Renal cortex interstitium (tissue), 15 donors: ENCODE measurements around the gene PTCD3. TPM values are rescaled to one million over a fixed set of nuclear protein-coding genes. Genes with fewer than 3 reads are reported as not detected.
A peak's percentile ranks its signal among the peaks of the same experiment; 100 is the strongest.

Source experiments
- DNase-seq, 11 donors: peaks; one replicate each; pipeline ENCODE4 v3.0.0-alpha.2; 2013; ENCODE audit warnings: low read depth in 9 of 11, low spot score in 4 of 11; ENCODE audit errors: extremely low read depth in 1 of 11
- long read RNA-seq, 16 experiments: transcript quantifications; one replicate each; lab custom pipeline, GENCODE V29; 2026
- polyA plus RNA-seq, 3 donors: library from polyadenylated mRNA; unstranded; fragments of 120-200 nt; gene quantifications; one replicate each; pipeline ENCODE4 v1.2.1, GENCODE V29; 2013; ENCODE audit not compliant: insufficient read length in 3 of 3

The PTCD3 gene
- 100 to 1,000 TPM; 117 to 155 (median 139) TPM for polyA plus RNA-seq
- long read RNA-seq, donor 1, full-length matches to known transcripts = 1 of 12 reads
- long read RNA-seq, donor 1, partial matches to known transcripts = 11 of 12 reads
- long read RNA-seq, donor 1, other reads (novel, unspliced or antisense) = 0 of 12 reads
- long read RNA-seq, donor 2, full-length matches to known transcripts = 3 of 27 reads
- long read RNA-seq, donor 2, partial matches to known transcripts = 24 of 27 reads
- long read RNA-seq, donor 2, other reads (novel, unspliced or antisense) = 0 of 27 reads
- long read RNA-seq, donor 3, full-length matches to known transcripts = 8 of 179 reads
- long read RNA-seq, donor 3, partial matches to known transcripts = 154 of 179 reads
- long read RNA-seq, donor 3, other reads (novel, unspliced or antisense) = 17 of 179 reads
- long read RNA-seq, donor 4, partial matches to known transcripts = 27 of 28 reads
- long read RNA-seq, donor 4, other reads (novel, unspliced or antisense) = 0 of 28 reads
- long read RNA-seq, donor 5 = 0 reads
- long read RNA-seq, donor 6, full-length matches to known transcripts = 5 of 36 reads
- long read RNA-seq, donor 6, partial matches to known transcripts = 31 of 36 reads
- long read RNA-seq, donor 6, other reads (novel, unspliced or antisense) = 0 of 36 reads
- long read RNA-seq, donor 7, full-length matches to known transcripts = 4 of 40 reads
- long read RNA-seq, donor 7, partial matches to known transcripts = 36 of 40 reads
- long read RNA-seq, donor 7, other reads (novel, unspliced or antisense) = 0 of 40 reads
- long read RNA-seq, donor 8, full-length matches to known transcripts = 7 of 62 reads
- long read RNA-seq, donor 8, partial matches to known transcripts = 55 of 62 reads
- long read RNA-seq, donor 8, other reads (novel, unspliced or antisense) = 0 of 62 reads
- long read RNA-seq, donor 9, full-length matches to known transcripts = 3 of 28 reads
- long read RNA-seq, donor 9, partial matches to known transcripts = 25 of 28 reads
- long read RNA-seq, donor 9, other reads (novel, unspliced or antisense) = 0 of 28 reads
- long read RNA-seq, donor 10, full-length matches to known transcripts = 8 of 63 reads
- long read RNA-seq, donor 10, partial matches to known transcripts = 55 of 63 reads
- long read RNA-seq, donor 10, other reads (novel, unspliced or antisense) = 0 of 63 reads
- long read RNA-seq, donor 11, full-length matches to known transcripts = 5 of 28 reads
- long read RNA-seq, donor 11, partial matches to known transcripts = 23 of 28 reads
- long read RNA-seq, donor 11, other reads (novel, unspliced or antisense) = 0 of 28 reads
- long read RNA-seq, donor 12, full-length matches to known transcripts = 3 of 12 reads
- long read RNA-seq, donor 12, partial matches to known transcripts = 9 of 12 reads
- long read RNA-seq, donor 12, other reads (novel, unspliced or antisense) = 0 of 12 reads
- long read RNA-seq, donor 13, full-length matches to known transcripts = 6 of 55 reads
- long read RNA-seq, donor 13, partial matches to known transcripts = 49 of 55 reads
- long read RNA-seq, donor 13, other reads (novel, unspliced or antisense) = 0 of 55 reads
- long read RNA-seq, donor 14, full-length matches to known transcripts = 6 of 20 reads
- long read RNA-seq, donor 14, partial matches to known transcripts = 14 of 20 reads
- long read RNA-seq, donor 14, other reads (novel, unspliced or antisense) = 0 of 20 reads
- long read RNA-seq, donor 15, partial matches to known transcripts = 16 of 16 reads
- long read RNA-seq, donor 15, other reads (novel, unspliced or antisense) = 0 of 16 reads
- long read RNA-seq, donor 16, full-length matches to known transcripts = 16 of 118 reads
- long read RNA-seq, donor 16, partial matches to known transcripts = 102 of 118 reads
- long read RNA-seq, donor 16, other reads (novel, unspliced or antisense) = 0 of 118 reads

GRCh38 chr2:86105969-86106945 lies at the start of gene PTCD3:
Gene PTCD3, plus strand, starts transcription at chr2:86106235. Its CDS starts 13 bp downstream, at chr2:86106248.
- peak; percentile 86 to 98 (median 91) for DNase-seq

GRCh38 chr2:86056590-86057331 lies 49.3 kb upstream of the PTCD3 start:
- no peak for DNase-seq

- DNase-seq = no peak
Measured at GRCh38 chr2:86062043-86062442, 44.0 kb upstream of the PTCD3 start.

- DNase-seq = no peak
Measured at GRCh38 chr2:86064006-86064405, 42.0 kb upstream of the PTCD3 start.

- no peak for DNase-seq
Measured at GRCh38 chr2:86065512-86065911, 40.5 kb upstream of the PTCD3 start.

- DNase-seq = no peak
Measured at GRCh38 chr2:86066007-86066578, 39.9 kb upstream of the PTCD3 start.

GRCh38 chr2:86066915-86067314 lies 39.1 kb upstream of the PTCD3 start:
- DNase-seq = no peak

- DNase-seq = no peak
Measured at GRCh38 chr2:86068136-86068588, 37.9 kb upstream of the PTCD3 start.

- DNase-seq = no peak
Measured at GRCh38 chr2:86068648-86069047, 37.4 kb upstream of the PTCD3 start.

- DNase-seq = no peak
Measured at GRCh38 chr2:86069091-86069685, 36.8 kb upstream of the PTCD3 start.

GRCh38 chr2:86069783-86070339 lies 36.2 kb upstream of the PTCD3 start:
- DNase-seq = no peak

GRCh38 chr2:86070868-86071267 lies 35.2 kb upstream of the PTCD3 start:
- no peak for DNase-seq

- peak in 2 of 11 donors; percentile 12 to 15 for DNase-seq
Measured at GRCh38 chr2:86072271-86072858, 33.7 kb upstream of the PTCD3 start.

GRCh38 chr2:86073225-86073624 lies 32.8 kb upstream of the PTCD3 start:
- no peak for DNase-seq

- DNase-seq = no peak
Measured at GRCh38 chr2:86074256-86074655, 31.8 kb upstream of the PTCD3 start.
